HT-29 (cell line): ENCODE results near the gene HCCS. TPM values are rescaled to one million over a fixed set of nuclear protein-coding genes. Genes with fewer than 3 reads are reported as not detected.
A peak's percentile ranks its signal among the peaks of the same experiment; 100 is the strongest.
"Not testable (repeated sequence)": the region's sequence is repeated elsewhere in the genome, so short reads cannot be mapped to it uniquely, and the experiment has no call there.

Experiments
- DNase-seq: peaks from one replicate; pipeline ENCODE4 v3.0.0-alpha.2; 2015; ENCODE audit warnings: low spot score
- total RNA-seq: library from RNA; depleted of rRNA; stranded (reverse); fragments of >200 nt; shearing (Covaris generic); gene quantifications from 2 replicates; pipeline ENCODE4 v1.2.3, GENCODE V29; 2014

HCCS gene
- total RNA-seq, 1 experiment from 2014 or later = 12.7 TPM

- not testable (repeated sequence) for DNase-seq
Measured at GRCh38 chrX:11123087-11123486, 12.0 kb downstream of the HCCS start.

- no peak for DNase-seq
Measured at GRCh38 chrX:11124112-11124511, 13.0 kb downstream of the HCCS start.

GRCh38 chrX:11125060-11125459, 13.9 kb downstream of the HCCS start:
- no peak for DNase-seq

GRCh38 chrX:11129534-11130105, 18.5 kb downstream of the HCCS start:
- DNase-seq = no peak

GRCh38 chrX:11130136-11130535, 19.0 kb downstream of the HCCS start:
- DNase-seq = no peak

- DNase-seq = no peak
Measured at GRCh38 chrX:11131146-11131545, 20.0 kb downstream of the HCCS start.

- DNase-seq = no peak
Measured at GRCh38 chrX:11135564-11136185, 24.5 kb downstream of the HCCS start.

- DNase-seq = peak; percentile 52
Measured at GRCh38 chrX:11137543-11138139, 26.5 kb downstream of the HCCS start.

- DNase-seq = no peak
Measured at GRCh38 chrX:11138498-11139390, 27.6 kb downstream of the HCCS start.

GRCh38 chrX:11143931-11144678, 33.0 kb downstream of the HCCS start:
- DNase-seq = peak; percentile 83

GRCh38 chrX:11146411-11146810, 35.3 kb downstream of the HCCS start:
- no peak for DNase-seq

- DNase-seq = no peak
Measured at GRCh38 chrX:11148401-11148800, 37.3 kb downstream of the HCCS start.

GRCh38 chrX:11151799-11152559, 40.8 kb downstream of the HCCS start:
- no peak for DNase-seq

- DNase-seq = no peak
Measured at GRCh38 chrX:11159149-11159548, 48.0 kb downstream of the HCCS start.

- DNase-seq = no peak
Measured at GRCh38 chrX:11164433-11164832, 53.3 kb downstream of the HCCS start.

- DNase-seq = no peak
Measured at GRCh38 chrX:11171956-11172355, 60.8 kb downstream of the HCCS start.

GRCh38 chrX:11172415-11172814, 61.3 kb downstream of the HCCS start:
- DNase-seq = no peak
